ENCODE results near the gene RIF1.

Gene RIF1

DNA sequence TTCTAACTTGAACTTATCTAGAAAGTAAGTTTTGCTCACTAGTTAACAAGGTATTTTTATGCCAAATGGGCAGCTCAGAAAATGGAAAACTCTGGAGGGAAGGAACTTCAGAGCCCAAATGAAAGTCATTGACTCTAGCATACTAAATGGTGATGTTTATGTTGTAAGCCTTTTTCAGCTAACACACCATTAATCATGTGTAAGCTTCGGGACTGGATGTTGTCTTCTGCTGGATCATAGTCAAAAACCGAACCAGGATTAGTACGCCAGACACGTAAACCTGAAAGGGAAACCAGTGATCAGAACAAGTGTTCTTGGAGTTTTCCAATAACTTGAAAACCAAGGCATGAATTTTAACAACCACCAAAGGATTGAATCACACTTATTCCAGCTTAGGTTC, 81.8 kb downstream of the RIF1 start:
- DNase-seq (ENCODE audit: insufficient read length, low spot score) (no peak), FAIRE-seq (no peak)

DNA sequence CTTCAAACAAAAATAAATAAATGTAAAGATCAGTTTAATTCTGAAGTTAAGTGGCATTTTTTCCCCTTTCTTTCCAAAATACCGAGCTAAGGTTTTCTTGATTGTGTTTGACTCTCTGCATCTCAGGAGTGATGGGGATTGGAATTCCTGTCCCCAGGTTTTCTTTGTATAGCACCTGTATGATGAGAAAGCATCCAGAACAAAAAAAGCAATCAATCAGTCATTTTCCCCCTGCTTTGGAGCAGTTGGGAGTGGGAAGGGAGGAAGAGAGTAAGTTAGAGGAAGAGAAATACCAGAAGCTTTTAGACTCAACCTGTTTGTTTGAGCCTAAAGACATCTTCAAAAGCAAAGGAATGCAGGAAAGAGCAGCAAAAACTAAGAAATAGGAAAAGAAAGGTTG, 88.5 kb downstream of the RIF1 start:
- DNase-seq (ENCODE audit: insufficient read length, low spot score) (no peak), FAIRE-seq (no peak)

DNA sequence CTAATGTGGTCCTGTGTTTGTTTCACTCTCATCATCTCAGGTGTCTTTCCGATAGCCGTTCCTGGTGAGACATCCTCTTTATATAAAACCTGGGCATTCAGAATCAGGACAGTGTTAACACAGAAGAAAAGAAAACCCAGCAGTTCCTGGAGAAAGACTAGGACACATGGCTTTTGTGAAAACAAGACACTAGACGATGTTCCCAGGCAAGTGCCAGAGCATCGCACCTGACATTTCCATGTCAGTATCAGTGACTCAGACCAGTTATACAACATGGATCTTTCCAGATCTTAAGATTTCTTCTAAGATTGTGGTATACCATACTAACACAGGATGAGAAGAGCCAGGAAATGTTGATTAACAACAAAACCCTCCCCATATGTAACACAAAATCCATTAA, 96.5 kb downstream of the RIF1 start:
- DNase-seq (ENCODE audit: insufficient read length, low spot score) = no peak

DNA sequence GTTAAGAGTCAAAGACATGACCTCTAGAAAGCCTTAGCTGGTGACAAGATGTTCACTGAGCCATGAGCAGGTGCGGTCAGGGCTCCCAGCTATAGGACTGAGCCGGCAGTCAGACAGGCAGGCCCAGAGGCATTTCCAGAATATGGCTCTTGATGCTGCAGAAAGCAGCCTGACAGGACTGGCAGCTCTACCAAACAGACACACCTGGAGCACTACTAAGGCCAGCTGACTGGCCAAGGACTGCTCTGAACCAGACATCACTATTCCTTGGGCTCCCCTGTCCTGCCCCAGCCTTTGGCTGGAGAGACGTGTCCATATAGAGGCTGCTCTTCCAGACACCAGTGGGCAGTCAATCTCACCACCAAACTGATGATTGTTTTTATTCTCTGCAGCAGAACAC, 98.8 kb downstream of the RIF1 start:
- DNase-seq (ENCODE audit: insufficient read length, low spot score) = no peak
- FAIRE-seq = no peak

More for the DNA sequence above, 96.5 kb downstream of the RIF1 start:
- FAIRE-seq = no peak

DNA sequence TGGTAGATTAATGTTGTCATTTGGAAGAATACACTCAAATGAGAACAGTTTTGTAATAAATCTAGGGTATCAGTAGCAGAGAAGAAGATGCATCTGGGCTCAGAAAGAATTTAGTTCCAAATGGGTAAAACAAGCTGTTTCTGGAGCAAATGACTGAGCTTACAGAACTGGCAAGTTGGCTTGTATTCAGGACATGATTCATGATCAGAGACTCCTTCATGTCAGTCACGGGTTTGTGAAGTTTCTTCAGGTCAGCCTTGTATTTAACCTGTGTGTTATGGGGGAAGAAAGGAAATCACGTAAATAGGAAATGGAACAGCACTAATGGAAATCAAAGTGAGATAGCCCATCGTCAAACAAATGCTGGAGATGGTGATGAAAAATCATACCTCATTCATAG, 109.1 kb downstream of the RIF1 start:
- no peak for DNase-seq (ENCODE audit: insufficient read length, low spot score)

DNA sequence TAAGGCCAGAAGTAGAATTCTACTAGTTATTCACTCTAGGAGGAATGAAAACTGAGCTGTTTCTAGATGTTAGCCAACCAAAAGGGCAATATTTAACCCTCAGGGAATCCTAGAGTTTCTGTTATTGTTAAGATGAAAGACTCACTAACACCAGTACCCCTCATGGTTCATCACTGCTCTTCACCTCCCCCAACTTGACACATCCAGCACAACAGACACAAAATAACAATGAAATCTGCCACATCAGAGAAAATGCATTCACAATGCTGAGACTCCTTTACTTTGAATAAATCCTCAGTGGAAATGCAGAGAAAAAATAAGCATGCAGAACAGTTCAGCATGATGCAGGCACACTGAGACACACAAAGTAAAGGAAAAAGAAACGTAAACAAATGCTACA, 111.3 kb downstream of the RIF1 start:
- no peak for DNase-seq (ENCODE audit: insufficient read length, low spot score)
- FAIRE-seq = no peak

More for the DNA sequence above, 109.1 kb downstream of the RIF1 start:
- no peak for FAIRE-seq

DNA sequence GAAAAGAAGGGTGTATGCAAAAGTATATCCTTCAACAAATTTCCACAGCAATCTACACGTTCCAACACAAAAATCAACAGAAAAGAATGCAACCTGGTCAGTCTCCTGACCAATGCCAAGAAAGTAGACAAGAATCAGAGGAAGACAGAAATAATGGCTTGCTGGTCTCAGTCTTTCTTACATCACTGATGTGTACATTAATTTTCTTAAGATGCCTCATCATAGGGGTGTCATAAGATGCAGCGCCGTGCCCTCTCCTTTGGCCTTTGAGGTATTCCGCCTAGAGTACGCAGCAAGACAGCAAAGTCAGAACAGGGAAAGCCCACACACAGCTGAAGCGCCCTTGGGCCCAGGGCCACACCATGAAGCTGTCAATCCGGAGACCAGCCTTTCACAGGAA, 112.9 kb downstream of the RIF1 start:
- FAIRE-seq = no peak
- DNase-seq (ENCODE audit: insufficient read length, low spot score) = no peak

DNA sequence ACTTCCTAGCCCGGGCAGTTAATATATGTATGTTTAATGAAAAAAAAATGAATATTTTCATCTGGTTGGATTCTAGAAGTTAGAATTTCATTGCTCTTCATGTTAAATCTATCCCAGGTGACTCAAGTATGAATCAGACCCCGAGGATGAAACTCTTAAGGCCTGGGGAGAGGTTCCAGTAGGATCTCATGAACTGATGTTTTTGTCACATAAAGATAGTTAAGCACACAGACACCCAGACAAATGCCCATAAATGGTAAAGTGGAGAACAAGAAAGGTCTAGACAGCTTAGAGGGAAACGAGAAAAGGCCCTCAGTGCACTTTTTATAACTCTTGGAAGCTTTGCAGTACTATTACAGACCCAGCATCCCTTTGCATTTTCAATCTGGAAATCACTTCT, 114.1 kb downstream of the RIF1 start:
- DNase-seq (ENCODE audit: insufficient read length, low spot score) (no peak), FAIRE-seq (no peak)

DNA sequence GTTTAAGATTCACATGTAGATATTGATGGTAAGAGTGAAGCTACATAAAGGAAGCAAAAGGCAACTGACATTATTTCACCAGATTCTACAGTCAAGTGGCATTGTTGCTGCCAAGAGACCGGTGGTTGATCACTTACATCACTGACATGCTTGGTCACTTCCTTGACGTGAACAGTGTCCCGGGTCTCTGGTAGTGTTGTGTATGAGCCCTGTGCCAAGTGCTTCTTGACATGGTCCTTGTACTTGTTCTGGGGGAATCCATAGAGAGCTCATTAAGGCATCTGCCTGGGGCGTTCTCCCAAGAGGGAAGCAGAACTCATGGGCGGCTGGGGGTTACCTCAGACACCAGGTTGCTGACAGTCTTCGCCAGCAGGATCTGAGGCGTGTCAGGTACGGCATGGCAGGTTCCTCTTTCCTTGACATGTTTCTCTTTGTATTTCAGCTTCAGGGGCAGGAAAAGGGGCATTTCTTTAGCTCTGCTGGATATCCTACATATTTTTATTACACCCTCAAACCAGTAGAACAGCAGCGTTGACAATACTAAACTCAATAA, 116.2 kb downstream of the RIF1 start:
- FAIRE-seq (no peak), DNase-seq (ENCODE audit: insufficient read length, low spot score) (no peak)

DNA sequence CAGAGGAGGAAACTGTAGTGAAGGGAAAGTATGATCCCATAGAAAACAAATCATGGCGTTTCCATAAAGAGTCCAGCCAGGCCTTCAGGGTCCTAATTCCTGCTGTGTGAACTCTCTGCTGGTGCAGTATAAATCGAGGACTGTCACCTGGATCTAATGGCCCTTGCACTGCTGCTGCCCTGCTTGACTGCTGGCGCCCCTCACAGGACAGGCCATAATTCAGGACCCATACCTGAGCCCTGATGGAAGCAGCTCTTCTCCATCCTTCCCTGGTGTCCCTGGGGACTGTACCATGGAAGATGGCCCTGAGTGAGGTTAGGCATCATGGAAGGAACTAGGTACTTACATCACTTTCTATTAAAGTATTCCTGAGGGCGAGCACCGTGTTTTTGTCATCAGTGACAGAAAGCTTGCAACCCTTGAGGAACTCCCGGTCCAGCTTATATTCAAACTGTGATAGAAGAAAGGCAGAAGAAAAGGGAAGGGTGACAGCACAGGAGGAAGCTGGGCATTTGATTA, 116.9 kb downstream of the RIF1 start:
- DNase-seq (ENCODE audit: insufficient read length, low spot score) (no peak), FAIRE-seq (no peak)

Measured in HTR-8/SVneo (cell line).